Duodenal mucosa (tissue), 2 donors: ENCODE measurements around the gene KIAA0232.
"Not testable (repeated sequence)": the region's sequence is repeated elsewhere in the genome, so short reads cannot be mapped to it uniquely, and the experiment has no call there.

Source experiments
- H3K27ac ChIP-seq: one replicate; pipeline ENCODE4 v1.7.0; 2013; ENCODE audit warnings: low read depth, low read length
- H3K27me3 ChIP-seq, 2 donors: one replicate each; pipeline ENCODE4 v1.7.0; 2013; ENCODE audit warnings: low read length in 2 of 2, control low read depth in 1 of 2; ENCODE audit not compliant: insufficient read depth in 2 of 2, control insufficient read depth in 1 of 2
- H3K36me3 ChIP-seq, 2 donors: one replicate each; pipeline ENCODE4 v1.7.0; 2013; ENCODE audit warnings: low read length in 2 of 2, control low read depth in 1 of 2; ENCODE audit not compliant: insufficient read depth in 2 of 2, control insufficient read depth in 1 of 2
- H3K4me1 ChIP-seq, 2 donors: one replicate each; pipeline ENCODE4 v1.7.0; 2013; ENCODE audit warnings: low read length in 2 of 2, control low read depth in 1 of 2; ENCODE audit not compliant: insufficient read depth in 2 of 2, control insufficient read depth in 1 of 2
- H3K4me3 ChIP-seq, 2 donors: one replicate each; pipeline ENCODE4 v1.7.0; 2013; ENCODE audit warnings: low read length in 2 of 2, low read depth in 1 of 2
- H3K9ac ChIP-seq, 2 donors: one replicate each; pipeline ENCODE4 v1.7.0; 2013; ENCODE audit warnings: low read length in 2 of 2, low read depth in 1 of 2
- H3K9me3 ChIP-seq, 2 donors: one replicate each; pipeline ENCODE4 v1.7.0; 2013; ENCODE audit warnings: low read length in 2 of 2, control low read depth in 1 of 2; ENCODE audit not compliant: control insufficient read depth in 1 of 2

The KIAA0232 gene

DNA sequence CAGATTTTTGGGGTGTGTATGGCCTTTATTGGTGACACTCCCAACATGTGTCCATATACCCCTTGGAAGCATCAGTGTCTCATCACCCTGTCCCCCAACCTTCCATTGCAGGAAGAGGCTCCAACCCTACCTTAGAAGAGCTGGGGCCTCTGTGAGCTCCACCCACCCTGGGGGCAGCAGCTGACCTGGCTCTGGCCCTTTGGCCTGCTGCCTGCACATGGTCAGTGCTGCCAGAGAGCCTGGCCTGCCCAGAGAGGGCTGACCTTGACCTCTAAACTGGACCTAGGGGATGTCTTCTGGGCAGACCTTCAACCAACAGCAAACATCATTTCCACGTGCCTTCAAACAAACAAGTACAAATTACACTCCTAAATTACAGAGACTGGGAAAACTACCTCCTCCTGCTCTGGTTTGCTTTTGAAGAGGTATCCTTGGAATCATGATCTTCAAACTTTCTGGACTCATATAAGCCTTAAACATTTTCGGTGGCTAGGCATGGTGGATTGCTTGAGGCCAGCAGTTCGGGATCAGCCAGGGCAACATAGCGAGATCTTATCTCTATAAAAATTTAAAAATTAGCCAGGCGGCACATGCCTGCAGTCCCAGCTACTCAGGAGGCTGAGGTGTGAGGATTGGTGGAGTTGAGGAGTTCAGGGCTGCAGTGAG, 27.3 kb upstream of the KIAA0232 start:
- Histone ChIP-seq H3K9me3 (no peaks in the 10 kb centered on the region), H3K27ac (no peak overlapping the region), H3K27me3 (no peaks in the 10 kb centered on the region), H3K4me1 (peaks cover 27 to 30% of the 10 kb centered on the region in 2 donors), H3K9ac (no peak overlapping the region), H3K4me3 (no peak overlapping the region), H3K36me3 (no peaks in the 10 kb centered on the region)

DNA sequence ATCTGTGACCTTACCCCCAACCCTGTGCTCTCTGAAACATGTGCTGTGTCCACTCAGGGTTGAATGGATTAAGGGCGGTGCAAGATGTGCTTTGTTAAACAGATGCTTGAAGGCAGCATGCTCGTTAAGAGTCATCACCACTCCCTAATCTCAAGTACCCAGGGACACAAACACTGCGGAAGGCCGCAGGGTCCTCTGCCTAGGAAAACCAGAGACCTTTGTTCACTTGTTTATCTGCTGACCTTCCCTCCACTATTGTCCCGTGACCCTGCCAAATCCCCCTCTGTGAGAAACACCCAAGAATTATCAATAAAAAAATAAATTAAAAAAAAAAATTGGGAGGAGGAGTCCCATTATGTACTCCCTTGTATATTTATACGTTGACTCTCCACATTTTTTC, 26.2 kb upstream of the KIAA0232 start:
- not testable (repeated sequence) for H3K36me3 ChIP-seq, H3K4me3 ChIP-seq, H3K27ac ChIP-seq, H3K9me3 ChIP-seq, H3K9ac ChIP-seq, H3K27me3 ChIP-seq
- peaks cover 16 to 20% of the 10 kb centered on the region in 2 donors for H3K4me1 ChIP-seq

DNA sequence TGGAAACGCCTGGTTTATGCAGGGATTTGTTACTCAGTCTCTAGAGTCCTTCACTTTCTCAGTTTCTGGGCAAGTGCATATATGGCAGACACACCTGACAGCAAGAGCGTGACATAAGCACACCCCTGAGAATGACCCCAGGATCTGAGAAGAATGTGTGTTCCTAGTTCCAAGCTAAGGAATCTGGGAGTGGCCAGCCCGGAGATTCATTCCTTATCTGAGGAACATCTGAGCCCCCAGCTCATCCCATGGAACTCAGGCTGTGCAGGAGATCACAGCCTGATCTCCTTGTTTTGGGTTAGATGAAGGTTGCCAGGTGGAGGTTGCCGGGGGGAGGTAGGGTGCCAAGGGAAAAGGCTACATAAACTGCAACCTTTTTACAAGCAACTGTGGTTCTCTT, 23.8 kb upstream of the KIAA0232 start:
- peaks cover 0 to 6% of the 10 kb centered on the region in 2 donors for H3K4me1 ChIP-seq
- no peak overlapping the region for H3K27ac ChIP-seq
- H3K9me3 ChIP-seq = no peaks in the 10 kb centered on the region
- no peaks in the 10 kb centered on the region for H3K27me3 ChIP-seq
- H3K4me3 ChIP-seq = no peak overlapping the region
- no peak overlapping the region for H3K9ac ChIP-seq
- no peaks in the 10 kb centered on the region for H3K36me3 ChIP-seq

DNA sequence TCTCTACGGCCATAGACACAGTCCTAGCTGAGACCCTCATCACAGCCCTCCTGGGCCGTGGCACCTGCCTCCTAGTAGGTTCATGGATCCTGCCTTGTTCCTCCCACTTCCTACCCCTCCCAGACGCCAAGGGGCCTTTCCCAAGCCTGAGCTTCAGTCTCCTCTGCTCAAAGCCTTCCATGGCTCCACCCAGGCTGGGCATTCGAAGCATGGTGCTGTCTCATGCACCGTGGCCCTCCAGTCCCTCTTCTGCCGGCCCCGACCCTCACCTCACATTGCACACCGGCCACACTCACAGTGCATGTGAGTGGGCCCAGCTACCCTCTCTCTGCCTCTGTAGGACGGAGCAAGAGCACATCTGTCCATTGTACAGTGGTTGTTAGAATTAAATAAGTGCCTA, 21.7 kb upstream of the KIAA0232 start:
- Histone ChIP-seq H3K9ac (no peak overlapping the region), H3K4me1 (peaks cover 0 to 7% of the 10 kb centered on the region in 2 donors), H3K9me3 (no peaks in the 10 kb centered on the region), H3K27ac (no peak overlapping the region), H3K4me3 (no peak overlapping the region), H3K36me3 (no peaks in the 10 kb centered on the region), H3K27me3 (no peaks in the 10 kb centered on the region)

DNA sequence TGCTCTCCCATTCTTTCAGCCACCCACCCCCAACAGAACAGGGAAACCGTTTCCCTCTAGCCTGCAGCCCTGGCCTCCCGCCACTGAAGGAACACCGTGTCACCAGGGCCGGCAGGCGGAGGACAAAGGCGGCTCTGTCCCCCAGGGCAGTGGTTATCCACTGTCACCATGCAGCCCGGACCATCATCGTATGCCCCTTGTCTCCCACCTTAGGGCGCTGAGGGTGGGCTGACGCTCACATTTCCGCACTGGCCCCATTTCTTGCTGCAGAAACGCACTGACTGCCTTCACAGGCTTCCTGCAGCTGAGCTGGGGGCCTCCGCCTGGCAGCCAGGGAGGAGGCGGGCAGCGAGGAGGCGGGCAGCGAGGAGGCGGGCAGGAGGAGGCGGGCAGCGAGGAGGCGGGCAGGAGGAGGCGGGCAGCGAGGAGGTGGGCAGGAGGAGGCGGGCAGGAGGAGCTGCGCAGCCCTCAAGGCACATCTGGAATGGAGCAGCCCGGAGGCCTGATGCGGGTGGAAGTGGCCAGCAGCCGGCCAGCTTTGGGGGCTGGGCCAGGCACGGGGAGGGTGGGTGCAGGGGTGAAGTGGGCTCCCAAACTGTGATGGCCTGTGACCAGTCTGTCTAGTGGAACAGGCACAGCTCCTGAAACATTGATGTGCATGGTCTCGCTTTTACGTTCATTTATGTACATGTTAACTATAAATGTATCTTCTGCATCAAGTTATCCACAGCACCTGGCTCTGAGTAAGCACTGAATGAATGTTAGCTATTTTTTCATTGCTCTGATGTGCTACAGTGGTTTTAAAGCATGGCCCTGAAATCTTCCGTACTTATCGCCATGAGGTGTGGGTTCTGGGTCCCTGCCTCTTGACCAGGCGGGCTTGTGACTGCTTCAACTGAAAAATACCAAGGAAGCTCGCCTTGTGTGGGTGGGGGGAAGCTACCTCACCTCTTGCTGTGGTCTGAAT, 20.6 kb upstream of the KIAA0232 start:
- Histone ChIP-seq H3K9ac (no peak overlapping the region), H3K4me3 (no peak overlapping the region), H3K27ac (no peak overlapping the region), H3K27me3 (no peaks in the 10 kb centered on the region), H3K4me1 (peaks cover 8 to 14% of the 10 kb centered on the region in 2 donors), H3K36me3 (no peaks in the 10 kb centered on the region), H3K9me3 (no peaks in the 10 kb centered on the region)

DNA sequence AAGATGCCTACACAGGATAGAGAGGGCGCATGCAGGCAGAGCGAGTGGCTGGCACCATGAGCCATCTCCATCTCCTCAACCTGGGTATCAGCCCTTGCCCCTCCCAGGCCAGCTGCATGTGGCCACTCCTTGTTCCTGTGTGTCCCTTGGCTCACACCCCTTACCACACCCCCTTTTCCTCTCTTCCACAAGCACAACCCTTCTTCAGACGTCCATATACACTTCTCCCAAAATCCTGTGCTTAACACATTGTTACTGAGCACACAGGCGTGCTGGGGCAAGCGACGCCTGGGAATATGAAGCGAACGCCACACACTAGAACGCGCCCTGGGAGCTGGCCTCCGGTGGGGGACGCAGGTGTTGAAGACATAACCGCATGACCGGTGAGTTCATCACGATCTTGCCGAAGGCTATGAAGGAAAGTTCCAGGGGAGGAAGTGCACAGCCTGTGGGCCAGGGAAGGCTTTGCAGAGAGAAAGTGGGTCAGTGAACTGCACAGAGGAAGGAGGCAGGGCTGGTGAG, 19.1 kb upstream of the KIAA0232 start:
- Histone ChIP-seq H3K9ac (no peak overlapping the region), H3K4me1 (peaks cover 20 to 25% of the 10 kb centered on the region in 2 donors), H3K27me3 (no peaks in the 10 kb centered on the region), H3K36me3 (no peaks in the 10 kb centered on the region), H3K9me3 (no peaks in the 10 kb centered on the region), H3K4me3 (no peak overlapping the region), H3K27ac (no peak overlapping the region)

DNA sequence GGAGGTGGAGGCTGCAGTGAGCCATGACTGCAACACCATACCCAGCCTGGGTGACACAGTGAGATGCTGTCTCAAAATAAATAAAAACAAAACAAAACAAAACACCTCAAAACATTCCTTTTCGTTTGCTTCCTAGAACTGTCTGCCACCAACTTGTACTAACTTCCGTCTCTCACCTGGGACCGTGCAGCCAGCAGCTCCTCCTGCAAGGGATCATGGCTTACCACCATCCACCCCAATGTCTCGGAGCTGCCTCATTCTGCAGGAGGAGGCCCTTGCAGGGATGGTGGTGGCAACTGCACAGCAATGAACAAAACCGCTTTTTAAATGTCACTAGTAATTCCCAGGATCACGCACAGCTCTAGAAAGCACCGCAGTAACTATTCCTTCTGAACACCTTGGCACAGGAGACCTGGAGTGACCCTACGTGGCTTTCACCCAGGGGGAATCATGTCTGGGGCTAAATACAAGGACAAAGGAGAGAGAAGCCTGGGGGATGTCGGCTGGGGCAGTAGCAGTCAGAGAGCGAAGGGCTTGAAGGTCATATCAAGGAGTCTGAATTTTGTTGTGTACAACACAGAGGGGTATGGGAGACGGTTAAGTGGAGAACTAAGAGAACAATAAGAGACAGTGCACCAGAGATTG, 17.4 kb upstream of the KIAA0232 start:
- peaks cover 37 to 43% of the 10 kb centered on the region in 2 donors for H3K4me1 ChIP-seq
- H3K4me3 ChIP-seq = no peak overlapping the region
- H3K36me3 ChIP-seq = no peaks in the 10 kb centered on the region
- H3K27ac ChIP-seq = no peak overlapping the region
- H3K9me3 ChIP-seq = no peaks in the 10 kb centered on the region
- no peaks in the 10 kb centered on the region for H3K27me3 ChIP-seq
- no peak overlapping the region for H3K9ac ChIP-seq

DNA sequence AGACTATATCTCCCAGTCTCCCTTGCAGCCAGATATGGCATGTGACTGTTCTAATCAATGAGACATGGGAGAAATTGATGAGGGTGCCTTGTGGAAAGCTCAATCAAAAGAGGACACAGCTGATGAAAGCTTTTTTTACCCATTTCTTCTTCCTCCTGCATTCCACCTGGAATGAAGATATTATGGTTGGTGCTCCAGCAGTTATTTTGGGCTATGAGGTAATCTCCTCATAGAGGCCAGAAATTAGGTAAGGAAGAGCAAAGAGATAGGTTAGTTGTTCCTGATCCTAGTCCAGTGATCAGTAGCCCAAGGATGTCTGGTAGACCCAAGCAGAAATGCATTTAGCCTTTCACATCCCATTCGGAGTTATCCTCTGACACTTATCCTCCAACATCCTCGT, 16.8 kb upstream of the KIAA0232 start:
- H3K36me3 ChIP-seq = no peaks in the 10 kb centered on the region
- no peak overlapping the region for H3K4me3 ChIP-seq
- peaks cover 43 to 46% of the 10 kb centered on the region in 2 donors for H3K4me1 ChIP-seq
- H3K27ac ChIP-seq = no peak overlapping the region
- no peaks in the 10 kb centered on the region for H3K27me3 ChIP-seq
- no peak overlapping the region for H3K9ac ChIP-seq
- H3K9me3 ChIP-seq = no peaks in the 10 kb centered on the region

DNA sequence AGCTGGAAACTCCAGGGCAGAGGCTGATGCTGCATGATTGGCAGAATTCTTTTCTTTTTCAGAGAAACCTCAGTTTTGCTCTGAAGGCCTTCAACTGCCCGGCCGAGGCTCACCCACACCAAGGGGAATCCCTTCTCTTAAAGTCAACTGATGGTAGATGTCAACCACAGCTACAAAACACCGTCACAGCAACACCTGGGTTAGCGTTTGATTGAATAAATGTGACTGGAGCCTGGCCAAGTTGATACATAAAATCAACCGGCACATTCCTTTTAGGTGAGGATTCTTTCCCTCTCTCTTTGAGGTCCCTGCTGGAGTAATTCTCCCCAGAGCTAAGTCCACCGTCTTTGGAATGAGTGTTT, 15.2 kb upstream of the KIAA0232 start:
- Histone ChIP-seq H3K9ac (peak overlapping the region in 1 of 2 donors; percentile 13), H3K36me3 (no peaks in the 10 kb centered on the region), H3K4me1 (peaks cover 50 to 58% of the 10 kb centered on the region in 2 donors), H3K9me3 (no peaks in the 10 kb centered on the region), H3K4me3 (no peak overlapping the region), H3K27me3 (no peaks in the 10 kb centered on the region), H3K27ac (no peak overlapping the region)
